NCI-H446 treated with DMSO at 0.1 percent for 48 hours (cell line): ENCODE results near the gene KCNMA1.

Experiments
- DNase-seq: peaks from one replicate; lab custom pipeline; 2025; lab: John Stamatoyannopoulos, UW

Gene KCNMA1

GRCh38 chr10:77110757-77111156 is 526.9 kb downstream of the KCNMA1 start:
- DNase-seq: no peak

DNA sequence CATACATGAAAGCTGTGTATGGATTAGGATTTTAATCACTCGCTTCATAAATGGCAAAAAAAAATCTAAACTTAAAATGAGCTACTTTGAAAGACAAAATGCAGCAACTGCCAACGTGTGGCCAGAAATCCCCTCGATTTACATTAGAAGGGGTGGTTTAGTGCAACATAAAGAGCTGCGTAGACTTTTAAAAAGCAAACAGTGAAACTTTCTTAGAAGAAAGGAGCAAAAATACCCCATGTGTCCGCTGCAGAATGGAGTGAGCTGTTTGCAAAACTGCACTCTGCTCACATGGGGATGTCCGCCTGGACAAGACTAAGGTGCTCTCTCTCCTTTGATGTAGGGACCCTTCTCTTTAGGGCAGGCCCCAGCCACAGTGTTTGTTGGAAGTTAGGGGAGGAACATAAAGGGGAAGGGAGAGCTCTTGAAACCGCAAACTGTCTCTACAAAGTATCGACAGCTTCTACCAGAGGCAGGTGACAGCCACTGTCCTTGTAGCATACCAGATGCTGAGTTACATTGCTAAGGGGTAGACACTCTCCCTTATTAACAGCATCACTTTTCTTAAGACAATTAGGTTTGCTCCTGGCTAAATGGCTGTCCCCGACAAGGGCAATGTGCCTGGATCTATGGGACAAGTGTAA is 528.1 kb downstream of the KCNMA1 start:
- DNase-seq: no peak

DNA sequence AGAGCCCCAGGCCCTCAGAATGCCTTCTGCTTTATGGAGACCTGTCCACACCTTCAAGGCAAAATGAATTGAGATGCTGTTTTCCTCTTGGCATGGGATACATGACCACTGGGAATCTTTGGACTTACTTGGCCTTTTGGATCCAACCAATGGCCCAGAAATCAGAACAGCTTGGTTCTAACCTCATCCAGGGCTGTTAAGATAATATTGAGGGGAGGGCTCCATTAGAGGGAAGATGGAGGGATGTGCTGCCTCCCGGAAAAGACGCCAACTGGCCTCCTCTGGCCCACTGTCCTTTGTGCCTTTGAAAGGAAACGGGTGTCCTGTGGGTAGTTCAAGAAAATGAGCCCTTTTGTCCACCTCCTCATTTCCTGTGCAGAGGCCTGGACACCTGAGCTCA is 530.9 kb downstream of the KCNMA1 start:
- no peak for DNase-seq

DNA sequence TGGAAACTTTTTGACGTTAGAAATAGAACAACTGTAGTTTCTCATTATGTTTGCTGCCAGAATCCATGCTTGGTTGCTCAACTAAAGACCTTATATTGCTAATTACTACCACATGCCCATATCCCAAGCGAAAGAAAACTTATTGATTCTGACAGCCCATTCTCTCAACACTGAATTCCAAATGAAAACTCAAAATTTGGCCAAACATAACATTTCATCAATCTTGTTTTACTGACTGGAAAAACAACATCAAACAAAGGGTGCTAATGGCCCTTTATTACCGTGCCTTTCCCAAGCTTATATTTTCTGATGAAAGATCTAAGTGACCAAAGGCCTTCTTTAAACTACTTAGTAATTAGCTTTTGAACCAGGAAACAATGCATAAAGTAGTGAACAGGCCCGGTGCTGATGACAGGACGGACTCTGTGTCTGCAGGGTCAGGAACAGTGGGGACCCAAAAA is 531.8 kb downstream of the KCNMA1 start:
- DNase-seq: peak; percentile 26

GRCh38 chr10:77104459-77104980 is 533.1 kb downstream of the KCNMA1 start:
- DNase-seq: no peak

GRCh38 chr10:77103213-77103612 is 534.4 kb downstream of the KCNMA1 start:
- DNase-seq: no peak

- DNase-seq: no peak
Observed at GRCh38 chr10:77101341-77101740, 536.3 kb downstream of the KCNMA1 start.

- DNase-seq: no peak
Observed at GRCh38 chr10:77099136-77099535, 538.5 kb downstream of the KCNMA1 start.

- no peak for DNase-seq
Observed at GRCh38 chr10:77097625-77098024, 540.0 kb downstream of the KCNMA1 start.

GRCh38 chr10:77093126-77093525 is 544.5 kb downstream of the KCNMA1 start:
- no peak for DNase-seq

GRCh38 chr10:77091597-77092165 is 545.9 kb downstream of the KCNMA1 start:
- DNase-seq: no peak

DNA sequence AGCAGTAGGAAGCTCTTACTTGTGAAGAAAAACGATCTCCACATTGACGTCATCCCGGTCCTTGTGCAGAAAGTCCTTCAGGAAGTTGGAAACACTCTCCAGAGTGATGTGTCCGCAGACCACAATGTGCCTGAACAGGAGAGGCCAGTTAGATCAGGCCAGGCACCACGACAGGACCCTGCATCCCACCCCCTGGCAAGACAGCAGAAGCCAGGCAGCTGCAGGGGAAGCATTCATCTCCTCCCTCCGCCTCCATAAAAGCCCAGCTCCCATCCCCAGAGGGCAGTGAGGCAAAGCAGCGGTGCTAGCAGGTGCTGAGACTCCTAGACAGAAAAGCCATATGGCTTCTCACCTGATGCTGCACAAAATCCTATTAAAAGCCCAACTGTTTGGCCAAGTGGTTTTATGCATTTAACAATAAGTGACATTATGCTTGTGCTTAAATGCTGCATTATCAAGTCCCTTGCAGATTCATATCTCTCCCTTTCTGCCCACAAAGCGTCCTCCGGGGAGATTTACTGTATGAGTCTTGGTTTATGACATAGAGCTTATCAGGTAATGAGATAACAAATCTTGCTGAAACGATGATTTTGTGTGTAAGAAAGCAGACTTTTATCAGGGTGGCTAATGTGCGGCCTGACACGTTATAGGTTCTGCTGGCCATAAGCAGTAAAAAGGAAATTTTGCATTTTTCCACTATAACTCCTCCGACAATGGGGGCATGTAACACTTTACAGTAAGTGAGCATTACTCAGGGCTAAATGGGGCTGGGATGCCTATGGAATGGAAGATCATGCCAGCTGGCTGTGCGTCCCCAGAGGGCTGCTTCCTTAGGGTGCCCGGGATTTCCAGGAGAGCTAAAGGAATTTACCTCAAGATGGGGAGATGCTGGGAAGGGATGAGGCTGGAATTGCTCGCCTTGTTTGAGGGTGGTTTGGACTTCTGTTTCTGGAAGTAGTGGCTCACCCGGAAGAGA is 546.9 kb downstream of the KCNMA1 start:
- no peak for DNase-seq

GRCh38 chr10:77087366-77087765 is 550.2 kb downstream of the KCNMA1 start:
- DNase-seq: no peak

DNA sequence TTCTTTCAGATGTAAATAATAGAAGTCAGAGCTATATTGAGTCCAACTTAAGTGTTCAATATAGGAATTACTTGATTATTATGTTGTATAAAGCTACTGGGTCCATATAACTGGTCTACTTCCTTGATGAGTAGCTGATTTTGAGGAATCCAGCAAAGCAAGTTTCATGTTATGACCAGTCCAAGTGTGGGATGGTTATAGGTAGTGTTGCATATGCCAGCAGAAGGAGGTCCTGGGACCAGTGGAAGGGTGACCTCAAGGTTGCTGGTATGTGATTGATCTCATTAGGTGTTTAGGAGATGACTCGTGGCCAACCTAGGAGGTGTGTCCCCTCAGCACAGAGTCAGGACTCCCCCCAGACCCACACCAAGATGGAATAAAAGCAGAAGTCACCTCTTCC is 551.5 kb downstream of the KCNMA1 start:
- DNase-seq: no peak

- DNase-seq: no peak
Observed at GRCh38 chr10:77085344-77085743, 552.3 kb downstream of the KCNMA1 start.

DNA sequence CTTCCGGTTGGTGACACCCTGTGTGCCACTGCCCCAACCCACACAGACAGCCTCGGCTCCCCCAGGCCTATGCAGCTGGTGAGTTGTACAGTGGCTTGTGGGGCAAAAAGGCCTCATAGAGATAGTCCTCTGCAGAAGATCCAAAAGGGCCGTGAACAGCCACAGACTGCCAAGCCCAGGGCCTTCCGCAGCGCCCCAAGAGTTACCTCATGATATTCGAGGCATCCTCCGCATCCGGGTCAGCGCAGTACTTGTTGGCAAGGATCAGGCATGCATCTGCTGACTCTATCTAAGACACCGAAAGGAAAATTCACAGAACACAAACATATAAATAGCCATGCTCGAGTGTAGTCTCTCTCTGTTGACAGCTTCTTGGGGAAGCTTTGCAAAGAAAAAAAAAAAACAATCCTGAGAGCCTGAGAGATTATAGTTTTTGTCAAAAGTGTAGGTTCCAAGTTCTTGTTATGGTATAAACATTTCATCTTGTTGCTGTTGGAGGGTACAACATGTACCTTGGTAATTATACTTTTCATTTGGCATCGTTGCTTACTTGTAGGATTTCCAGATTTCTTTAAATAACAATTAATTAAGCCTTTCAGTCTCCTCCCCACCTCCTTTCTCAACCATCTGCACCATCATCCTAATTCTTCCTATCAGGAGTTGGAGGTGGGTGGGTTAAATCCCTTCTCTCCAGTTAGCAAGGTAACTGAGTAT is 553.0 kb downstream of the KCNMA1 start:
- no peak for DNase-seq

DNA sequence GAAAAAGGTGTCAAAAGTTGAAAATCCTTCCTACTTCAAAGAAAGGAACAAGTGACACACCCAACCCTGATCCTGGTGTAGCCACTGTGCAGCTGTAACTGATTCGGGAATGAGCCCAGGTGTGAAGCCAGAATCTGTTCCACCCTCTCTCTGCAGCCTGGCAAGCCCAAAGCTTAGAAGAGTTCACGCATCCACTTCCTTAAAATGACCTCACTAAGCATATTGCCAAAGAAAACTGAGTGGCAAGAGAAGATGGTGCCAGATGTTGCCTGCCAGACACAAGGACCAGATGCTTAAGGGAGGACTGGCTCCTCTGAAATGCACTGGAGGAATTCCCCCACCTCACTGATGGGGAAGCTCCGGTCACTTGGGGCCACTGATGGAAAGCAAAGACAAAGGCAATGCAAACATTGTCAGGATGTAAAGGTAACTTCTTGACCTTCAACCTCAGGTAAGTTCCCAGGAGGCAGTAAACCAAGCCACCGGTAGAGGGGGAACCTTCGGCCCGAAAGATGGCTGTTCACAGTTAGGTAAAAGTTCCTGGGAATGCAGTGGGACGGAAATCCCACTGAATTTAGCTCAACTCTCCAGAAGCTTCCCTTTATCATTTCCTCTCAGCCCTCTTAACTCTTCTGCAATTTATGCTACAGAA is 554.9 kb downstream of the KCNMA1 start:
- no peak for DNase-seq

DNA sequence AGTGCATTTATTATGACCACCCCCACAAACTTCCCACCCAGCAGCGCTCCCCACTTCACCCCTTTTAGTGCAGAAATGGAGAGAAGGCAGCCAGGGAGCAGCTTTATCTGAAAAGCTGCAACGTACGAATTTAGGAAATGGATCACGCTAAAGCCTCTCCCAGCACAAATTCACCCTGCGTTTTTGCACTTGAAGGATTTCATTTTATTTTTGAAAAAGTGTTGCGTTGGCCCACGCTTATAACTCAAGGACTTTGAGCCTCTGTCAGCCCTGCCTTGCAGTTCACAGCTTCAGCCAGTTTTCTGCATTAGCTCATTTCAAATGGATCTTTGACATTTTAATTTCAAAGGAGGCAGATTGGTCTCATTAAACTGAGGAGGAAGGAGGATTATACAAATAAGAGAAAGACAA is 556.1 kb downstream of the KCNMA1 start:
- no peak for DNase-seq

DNA sequence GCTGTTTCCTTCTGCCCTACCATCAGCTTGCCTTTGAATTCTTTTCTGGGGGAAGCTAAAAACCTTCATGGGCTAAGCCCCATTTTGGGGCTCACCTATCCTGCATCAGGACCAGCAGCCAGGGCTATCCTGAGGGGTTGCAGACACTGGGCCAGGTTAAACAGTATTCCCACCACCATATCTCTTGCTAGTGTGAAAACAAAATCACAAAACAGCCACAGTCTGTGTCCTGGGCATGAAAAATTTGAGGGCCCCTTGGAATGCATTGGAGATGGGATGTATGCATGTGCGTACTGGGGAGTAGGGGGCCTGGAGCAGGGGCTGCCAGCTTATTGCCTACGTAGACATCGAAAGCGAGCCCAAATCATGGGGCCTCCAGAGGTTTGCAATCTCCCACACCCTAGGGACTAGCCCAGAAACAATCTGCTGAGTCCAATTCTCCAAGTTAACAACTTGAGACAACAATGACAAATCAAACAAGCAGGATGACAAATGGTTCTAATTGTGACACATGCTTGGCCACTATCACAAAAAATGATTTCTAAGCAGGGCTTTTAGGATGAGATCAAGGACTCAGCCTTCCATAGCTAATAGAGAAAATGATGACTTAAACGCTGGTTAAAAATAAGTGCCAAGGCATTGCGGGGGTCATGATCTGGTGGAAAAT is 557.1 kb downstream of the KCNMA1 start:
- DNase-seq: no peak

GRCh38 chr10:77079592-77080300 is 557.9 kb downstream of the KCNMA1 start:
- no peak for DNase-seq
